ENCODE measurements around the gene HACE1. TPM values are rescaled to one million over a fixed set of nuclear protein-coding genes. Genes with fewer than 3 reads are reported as not detected.
A peak's percentile ranks its signal among the peaks of the same experiment; 100 is the strongest.

HACE1 gene
- polyA plus RNA-seq, 1 experiment: 13.6 TPM

- no peak overlapping the region for H3K27ac ChIP-seq (ENCODE audit: low read depth, low read length)
- H3K27me3 ChIP-seq (ENCODE audit: control insufficient read depth, insufficient read depth, low read length): no peaks in the 10 kb centered on the region
- ChIA-PET CTCF (no interaction called here), POLR2A (no interaction called here)
- H3K9me3 ChIP-seq (ENCODE audit: control insufficient read depth, insufficient read depth, low read length): no peaks in the 10 kb centered on the region
- DNase-seq (ENCODE audit: low read depth, low spot score): no peak
- TF ChIP-seq CTCF (IDR thresholded peaks at IDR 0.05; ENCODE audit: low read depth, low read length): no peak
- H3K4me3 ChIP-seq (ENCODE audit: low read depth, low read length): no peak overlapping the region
Observed at GRCh38 chr6:104784884-104785283, 74.8 kb downstream of the HACE1 start.

DNA sequence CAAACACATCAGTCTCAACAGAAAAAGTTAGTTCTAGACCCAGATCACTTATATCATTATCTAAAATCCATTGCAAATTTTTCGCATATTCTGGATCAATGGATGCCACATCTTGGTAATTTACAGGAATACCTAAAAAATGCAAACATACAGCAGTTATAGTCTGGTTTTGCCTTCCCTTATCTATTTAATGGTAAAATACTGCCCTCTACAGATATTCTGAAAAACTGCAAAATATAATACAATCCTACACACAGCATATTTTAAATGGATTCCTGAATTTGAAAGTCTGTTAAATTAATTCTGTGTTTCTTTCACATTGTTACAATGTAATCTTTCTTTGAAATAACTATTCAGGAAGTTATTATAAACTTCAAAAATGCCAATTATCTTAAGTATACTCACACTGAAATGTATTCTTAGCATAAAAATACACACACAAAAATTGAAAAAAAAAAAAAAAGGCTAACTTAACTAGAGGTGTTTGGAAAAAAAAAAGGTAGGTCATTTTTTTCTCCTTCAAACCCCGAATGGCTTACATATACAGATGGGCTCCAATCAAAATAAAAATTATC lies 88.4 kb downstream of the HACE1 start:
- H3K9me3 ChIP-seq (ENCODE audit: control insufficient read depth, insufficient read depth, low read length): no peaks in the 10 kb centered on the region
- H3K27ac ChIP-seq (ENCODE audit: low read depth, low read length): no peak overlapping the region
- POLR2A ChIA-PET: no interaction called here
- CTCF ChIA-PET: interaction anchor here (1.0 to 5.0 kb wide), 2 partner anchors 87 to 88 kb away, joined by 3 to 58 read pairs; no protein-coding TSS in a partner anchor
- TF ChIP-seq CTCF (IDR thresholded peaks at IDR 0.05; ENCODE audit: low read depth, low read length): peak; percentile 50
- H3K4me3 ChIP-seq (ENCODE audit: low read depth, low read length): no peak overlapping the region
- no peak for DNase-seq (ENCODE audit: low read depth, low spot score)
- H3K27me3 ChIP-seq (ENCODE audit: control insufficient read depth, insufficient read depth, low read length): no peaks in the 10 kb centered on the region

DNA sequence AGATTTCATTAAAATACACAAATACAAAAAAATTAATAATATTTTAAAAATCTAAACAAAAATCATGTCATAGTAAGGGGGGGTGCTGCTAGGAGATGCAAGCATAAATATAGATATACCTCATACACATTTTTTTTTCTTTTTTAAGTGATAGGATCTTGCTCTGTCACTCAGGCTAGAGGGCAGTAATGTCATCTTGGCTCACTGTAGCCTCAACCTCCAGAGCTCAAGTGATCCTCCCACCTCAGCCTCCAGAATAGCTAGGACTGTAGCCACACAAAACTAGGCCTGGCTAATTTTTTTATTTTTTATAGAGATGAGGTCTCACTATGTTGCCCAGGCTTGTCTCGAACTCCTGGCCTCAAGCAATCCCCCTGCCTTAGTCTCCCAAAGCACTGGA lies 90.8 kb downstream of the HACE1 start:
- POLR2A ChIA-PET: no interaction called here
- no peak for DNase-seq (ENCODE audit: low read depth, low spot score)
- Histone ChIP-seq H3K27me3 (ENCODE audit: control insufficient read depth, insufficient read depth, low read length) (no peaks in the 10 kb centered on the region), H3K27ac (ENCODE audit: low read depth, low read length) (no peak overlapping the region), H3K9me3 (ENCODE audit: control insufficient read depth, insufficient read depth, low read length) (no peaks in the 10 kb centered on the region), H3K4me3 (ENCODE audit: low read depth, low read length) (no peak overlapping the region)
- no peak for TF ChIP-seq CTCF (IDR thresholded peaks at IDR 0.05; ENCODE audit: low read depth, low read length)
- CTCF ChIA-PET: interaction anchor here (2.1 to 5.0 kb wide), 2 partner anchors 85 to 243 kb away, joined by 7 to 58 read pairs; no protein-coding TSS in a partner anchor

GRCh38 chr6:104766595-104766994 lies 93.1 kb downstream of the HACE1 start:
- Histone ChIP-seq H3K4me3 (ENCODE audit: low read depth, low read length) (no peak overlapping the region), H3K9me3 (ENCODE audit: control insufficient read depth, insufficient read depth, low read length) (no peaks in the 10 kb centered on the region), H3K27ac (ENCODE audit: low read depth, low read length) (no peak overlapping the region), H3K27me3 (ENCODE audit: control insufficient read depth, insufficient read depth, low read length) (no peaks in the 10 kb centered on the region)
- no peak for DNase-seq (ENCODE audit: low read depth, low spot score)
- TF ChIP-seq CTCF (IDR thresholded peaks at IDR 0.05; ENCODE audit: low read depth, low read length): no peak
- ChIA-PET CTCF (interaction anchor here (1.0 to 5.0 kb wide), 2 partner anchors 18 to 83 kb away, joined by 3 to 58 read pairs; no protein-coding TSS in a partner anchor), POLR2A (no interaction called here)

GRCh38 chr6:104754788-104755409 lies 104.8 kb downstream of the HACE1 start:
- H3K27me3 ChIP-seq (ENCODE audit: control insufficient read depth, insufficient read depth, low read length): no peaks in the 10 kb centered on the region
- ChIA-PET CTCF (interaction anchor here (0.8 kb wide), 1 partner anchor 229 kb away, joined by 3 read pairs; no protein-coding TSS in a partner anchor), POLR2A (no interaction called here)
- no peak overlapping the region for H3K4me3 ChIP-seq (ENCODE audit: low read depth, low read length)
- no peak for DNase-seq (ENCODE audit: low read depth, low spot score)
- no peak for TF ChIP-seq CTCF (IDR thresholded peaks at IDR 0.05; ENCODE audit: low read depth, low read length)
- peaks cover 8% of the 10 kb centered on the region for H3K9me3 ChIP-seq (ENCODE audit: control insufficient read depth, insufficient read depth, low read length)
- no peak overlapping the region for H3K27ac ChIP-seq (ENCODE audit: low read depth, low read length)
